ENCODE results near the gene PEAR1.
A peak's percentile ranks its signal among the peaks of the same experiment; 100 is the strongest.

PEAR1 gene

GRCh38 chr1:156859523-156860112 lies 33.9 kb upstream of the PEAR1 start:
- H3K4me3 ChIP-seq (ENCODE audit: low read depth, low read length): peak overlapping the region; percentile 40
- DNase-seq (ENCODE audit: low read depth): no peak

- H3K4me3 ChIP-seq (ENCODE audit: low read depth, low read length): peak overlapping the region; percentile 40
- no peak for DNase-seq (ENCODE audit: low read depth)
Measured at GRCh38 chr1:156860113-156860627, 33.3 kb upstream of the PEAR1 start.

GRCh38 chr1:156860628-156861423 lies 32.7 kb upstream of the PEAR1 start, which contains the start of gene NTRK1:
NTRK1 (plus strand) TSS chr1:156860865; CDS start chr1:156860935, 70 bp downstream.
- peak within 1 kb of the TSS; percentile 40 for H3K4me3 ChIP-seq (ENCODE audit: low read depth, low read length)
- no peak for DNase-seq (ENCODE audit: low read depth)

GRCh38 chr1:156862584-156862983 lies 30.9 kb upstream of the PEAR1 start:
- no peak for DNase-seq (ENCODE audit: low read depth)

GRCh38 chr1:156862997-156863599 lies 30.4 kb upstream of the PEAR1 start:
- no peak for DNase-seq (ENCODE audit: low read depth)

More at GRCh38 chr1:156862584-156862983, 30.9 kb upstream of the PEAR1 start:
- no peak overlapping the region for H3K4me3 ChIP-seq (ENCODE audit: low read depth, low read length)

GRCh38 chr1:156863631-156864030 lies 29.9 kb upstream of the PEAR1 start:
- no peak for DNase-seq (ENCODE audit: low read depth)
- H3K4me3 ChIP-seq (ENCODE audit: low read depth, low read length): no peak overlapping the region

More at GRCh38 chr1:156862997-156863599, 30.4 kb upstream of the PEAR1 start:
- no peak overlapping the region for H3K4me3 ChIP-seq (ENCODE audit: low read depth, low read length)

- no peak for DNase-seq (ENCODE audit: low read depth)
Measured at GRCh38 chr1:156864796-156865195, 28.7 kb upstream of the PEAR1 start.

GRCh38 chr1:156865258-156865657 lies 28.3 kb upstream of the PEAR1 start:
- DNase-seq (ENCODE audit: low read depth): no peak
- no peak overlapping the region for H3K4me3 ChIP-seq (ENCODE audit: low read depth, low read length)

More at GRCh38 chr1:156864796-156865195, 28.7 kb upstream of the PEAR1 start:
- no peak overlapping the region for H3K4me3 ChIP-seq (ENCODE audit: low read depth, low read length)

- no peak overlapping the region for H3K4me3 ChIP-seq (ENCODE audit: low read depth, low read length)
- DNase-seq (ENCODE audit: low read depth): no peak
Measured at GRCh38 chr1:156865865-156866248, 27.7 kb upstream of the PEAR1 start.

GRCh38 chr1:156866249-156866909 lies 27.1 kb upstream of the PEAR1 start:
- DNase-seq (ENCODE audit: low read depth): no peak
- no peak overlapping the region for H3K4me3 ChIP-seq (ENCODE audit: low read depth, low read length)

- DNase-seq (ENCODE audit: low read depth): no peak
- no peak overlapping the region for H3K4me3 ChIP-seq (ENCODE audit: low read depth, low read length)
Measured at GRCh38 chr1:156868341-156868740, 25.2 kb upstream of the PEAR1 start.

GRCh38 chr1:156869455-156869854 lies 24.1 kb upstream of the PEAR1 start:
- no peak for DNase-seq (ENCODE audit: low read depth)
- H3K4me3 ChIP-seq (ENCODE audit: low read depth, low read length): no peak overlapping the region

GRCh38 chr1:156873659-156874058 lies 19.9 kb upstream of the PEAR1 start:
- DNase-seq (ENCODE audit: low read depth): no peak
- no peak overlapping the region for H3K4me3 ChIP-seq (ENCODE audit: low read depth, low read length)

GRCh38 chr1:156874142-156874541 lies 19.4 kb upstream of the PEAR1 start:
- no peak for DNase-seq (ENCODE audit: low read depth)
- H3K4me3 ChIP-seq (ENCODE audit: low read depth, low read length): no peak overlapping the region

- DNase-seq (ENCODE audit: low read depth): no peak
- no peak overlapping the region for H3K4me3 ChIP-seq (ENCODE audit: low read depth, low read length)
Measured at GRCh38 chr1:156874572-156875340, 18.8 kb upstream of the PEAR1 start.

- no peak overlapping the region for H3K4me3 ChIP-seq (ENCODE audit: low read depth, low read length)
- no peak for DNase-seq (ENCODE audit: low read depth)
Measured at GRCh38 chr1:156875341-156875615, 18.2 kb upstream of the PEAR1 start.

GRCh38 chr1:156876281-156876680 lies 17.2 kb upstream of the PEAR1 start:
- no peak for DNase-seq (ENCODE audit: low read depth)
- H3K4me3 ChIP-seq (ENCODE audit: low read depth, low read length): no peak overlapping the region

- no peak for DNase-seq (ENCODE audit: low read depth)
- H3K4me3 ChIP-seq (ENCODE audit: low read depth, low read length): no peak overlapping the region
Measured at GRCh38 chr1:156877433-156878170, 15.9 kb upstream of the PEAR1 start.

- no peak for DNase-seq (ENCODE audit: low read depth)
- H3K4me3 ChIP-seq (ENCODE audit: low read depth, low read length): no peak overlapping the region
Measured at GRCh38 chr1:156879876-156880275, 13.6 kb upstream of the PEAR1 start.
